T-helper 1 cell (primary cell): ENCODE results near the gene DQX1.
A peak's percentile ranks its signal among the peaks of the same experiment; 100 is the strongest.
"Not testable (repeated sequence)": the region's sequence is repeated elsewhere in the genome, so short reads cannot be mapped to it uniquely, and the experiment has no call there.

Source experiments
- DNase-seq, 5 donors: peaks; one replicate each; pipeline ENCODE4 v3.0.0-alpha.2; 2012 to 2020
- total RNA-seq, 4 donors: gene quantifications; one replicate each; lab custom pipeline; 2026; lab: John Stamatoyannopoulos, UW

Gene DQX1
- total RNA-seq: 0 to 0.30 (median 0.14) reads per million in 4 donors

- peak in 1 of 5 donors; percentile 38 for DNase-seq
Measured at GRCh38 chr2:74525717-74526648, at the start of gene DQX1. TSS of gene DQX1 (minus strand) at chr2:74526231. CDS start at chr2:74525729, 502 bp downstream.

DNA sequence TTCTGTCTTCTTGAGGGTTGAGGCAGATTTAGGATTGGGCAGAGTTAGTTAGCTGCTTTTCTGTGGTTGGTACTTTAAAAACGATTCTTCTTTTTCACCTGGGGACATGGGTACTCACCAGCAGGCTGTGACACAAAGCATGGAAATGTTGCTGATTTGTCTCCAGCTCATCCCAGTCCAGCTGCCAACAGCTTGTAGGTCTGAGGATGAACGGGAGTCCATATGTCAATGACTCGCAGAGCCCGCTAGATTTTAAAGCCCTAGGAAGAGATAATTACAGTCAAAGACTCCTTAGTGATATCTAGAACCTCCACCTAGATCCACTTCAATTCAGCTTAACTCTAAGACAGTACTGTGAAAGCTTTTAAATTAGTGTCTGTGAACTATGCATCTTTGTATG lies 49.3 kb upstream of the DQX1 start:
- no peak for DNase-seq

- peak in 1 of 5 donors; percentile 80 for DNase-seq
Measured at GRCh38 chr2:74573747-74574562, 47.9 kb upstream of the DQX1 start.

DNA sequence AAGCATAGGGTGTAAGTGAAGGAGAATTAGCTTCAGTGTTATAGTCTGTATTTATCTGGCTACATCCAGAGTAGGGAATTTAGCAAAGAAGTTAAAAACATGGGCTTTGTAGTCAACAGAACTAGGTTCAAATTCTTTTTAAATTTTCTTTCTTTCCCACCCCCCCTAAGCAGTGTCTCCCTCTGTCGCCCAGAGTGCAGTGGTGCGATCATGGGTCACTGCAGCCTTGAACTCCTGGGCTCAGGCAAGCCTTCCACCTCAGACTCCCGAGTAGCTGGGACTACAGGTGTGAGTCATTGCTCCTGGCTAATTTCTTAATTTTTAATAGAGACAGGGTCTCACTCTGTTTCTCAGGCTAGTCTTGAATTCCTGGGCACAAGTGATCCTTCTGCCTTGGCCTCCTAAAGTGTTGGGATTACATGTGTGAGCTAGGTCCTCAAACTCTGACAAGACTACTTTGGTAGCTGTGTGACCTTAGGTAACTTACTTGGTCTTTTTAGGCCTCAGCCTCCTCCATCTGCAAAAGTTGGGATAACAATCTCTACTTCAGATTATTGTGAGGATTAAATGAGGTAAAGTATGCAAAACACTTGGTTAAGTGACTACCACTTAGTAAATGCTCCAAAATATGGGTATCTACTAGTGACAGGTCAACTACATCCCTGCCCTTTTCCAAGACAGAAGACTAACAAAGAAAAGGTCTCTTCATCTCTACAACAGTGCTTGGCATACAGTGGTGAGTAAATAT lies 46.3 kb upstream of the DQX1 start:
- DNase-seq: no peak

- no peak for DNase-seq
Measured at GRCh38 chr2:74571058-74571457, 45.0 kb upstream of the DQX1 start.

DNA sequence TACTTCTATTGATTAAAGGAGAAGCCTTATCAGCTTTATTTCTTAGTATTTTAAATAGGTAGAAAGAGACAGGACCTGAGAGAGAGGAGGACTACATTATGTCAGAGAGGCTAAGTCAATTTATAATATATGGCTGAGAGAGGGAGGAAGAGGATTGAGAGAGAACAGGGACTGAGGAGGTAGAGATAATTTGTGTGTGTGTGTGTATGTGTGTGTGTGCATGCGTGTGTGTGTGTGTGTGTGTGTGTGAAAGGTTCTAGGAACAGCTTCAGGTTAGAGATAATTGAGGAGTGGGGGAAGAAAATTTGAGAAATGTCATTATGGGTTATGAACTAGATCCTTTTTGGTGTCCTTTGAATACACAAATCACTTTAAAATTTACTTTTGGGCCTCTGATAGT lies 43.7 kb upstream of the DQX1 start:
- no peak for DNase-seq

GRCh38 chr2:74567881-74568280 lies 41.9 kb upstream of the DQX1 start:
- DNase-seq: no peak

DNA sequence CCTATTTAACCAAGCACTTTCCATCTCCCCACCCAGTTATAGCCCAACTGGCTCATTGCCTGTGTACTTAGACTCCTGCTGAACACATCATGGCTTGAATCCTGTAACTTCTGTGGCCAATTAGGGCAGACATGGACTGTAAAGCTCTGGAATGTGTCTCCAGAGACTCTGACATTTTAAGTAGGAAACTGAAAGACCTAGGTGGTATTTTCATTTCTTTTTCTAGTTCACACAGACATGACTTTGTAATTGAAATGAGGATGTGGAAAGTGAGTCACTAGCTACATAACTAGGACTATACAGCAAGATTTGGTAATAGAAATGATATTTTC lies 40.7 kb upstream of the DQX1 start:
- DNase-seq: no peak

DNA sequence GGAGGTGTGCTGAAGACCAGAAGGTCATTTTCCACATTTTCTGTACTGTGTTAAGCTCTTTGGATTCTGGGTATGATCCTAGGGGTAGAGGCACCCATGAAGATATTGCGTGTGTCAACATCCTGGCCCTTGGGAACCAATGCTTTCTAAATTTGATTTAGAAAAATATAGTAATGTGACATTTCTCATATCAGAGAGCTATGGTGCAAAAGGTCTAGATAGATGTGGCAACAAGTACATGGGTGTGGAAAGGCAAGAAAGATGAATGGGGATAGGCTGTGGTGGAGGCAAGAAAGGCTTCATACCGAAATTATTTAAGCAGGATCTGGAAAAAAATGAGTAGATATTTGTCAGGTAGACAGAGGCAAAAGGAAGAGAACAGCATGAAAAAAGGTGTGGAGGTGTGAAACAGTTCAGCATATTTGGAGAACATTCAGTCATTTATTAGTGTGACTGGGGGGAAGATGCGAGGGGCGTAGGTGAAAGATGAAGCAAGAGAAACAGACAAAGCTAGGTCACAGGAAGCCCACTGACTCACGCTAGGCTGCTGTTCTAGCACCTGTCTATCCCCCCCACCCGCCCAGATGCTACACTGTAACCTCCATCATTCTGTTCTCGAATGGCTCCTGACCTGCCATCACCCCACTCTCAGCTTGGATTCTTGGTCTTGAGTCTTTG lies 40.2 kb upstream of the DQX1 start:
- DNase-seq: no peak

- DNase-seq: no peak
Measured at GRCh38 chr2:74564222-74564621, 38.2 kb upstream of the DQX1 start.

DNA sequence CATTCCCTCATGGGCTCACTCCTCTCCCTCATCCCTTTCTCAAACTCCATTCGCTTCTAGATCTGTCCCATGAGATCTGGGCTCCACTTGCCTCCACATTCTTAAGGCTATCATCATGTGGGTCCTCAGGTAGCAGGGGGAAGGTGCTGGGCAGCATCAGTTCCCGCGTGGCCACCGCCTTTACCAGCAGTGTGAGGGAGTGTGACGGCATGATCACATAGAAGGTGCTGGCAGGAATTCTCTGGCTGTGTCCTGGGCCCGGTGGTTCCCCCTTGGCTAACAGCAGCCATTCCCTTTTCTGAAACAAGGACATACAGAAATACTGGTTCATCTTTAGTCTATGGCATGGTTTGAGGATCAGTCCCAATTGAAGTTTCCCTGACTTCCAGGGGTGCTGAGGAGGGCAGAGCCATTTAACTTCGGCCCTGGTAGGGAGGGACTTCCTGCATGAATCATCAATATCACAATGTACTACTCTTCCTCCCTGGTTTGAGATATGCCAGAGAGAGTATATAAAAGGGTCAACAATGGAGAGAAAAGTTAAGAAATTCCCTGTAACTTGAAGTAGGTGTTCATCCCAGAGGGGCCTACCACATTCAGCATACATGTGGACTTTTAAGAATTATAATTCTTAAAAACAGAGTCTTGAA lies 36.2 kb upstream of the DQX1 start:
- DNase-seq: no peak

- DNase-seq: not testable (repeated sequence)
Measured at GRCh38 chr2:74561022-74561421, 35.0 kb upstream of the DQX1 start.

- no peak for DNase-seq
Measured at GRCh38 chr2:74560591-74560990, 34.6 kb upstream of the DQX1 start.

- DNase-seq: no peak
Measured at GRCh38 chr2:74559912-74560311, 33.9 kb upstream of the DQX1 start.

DNA sequence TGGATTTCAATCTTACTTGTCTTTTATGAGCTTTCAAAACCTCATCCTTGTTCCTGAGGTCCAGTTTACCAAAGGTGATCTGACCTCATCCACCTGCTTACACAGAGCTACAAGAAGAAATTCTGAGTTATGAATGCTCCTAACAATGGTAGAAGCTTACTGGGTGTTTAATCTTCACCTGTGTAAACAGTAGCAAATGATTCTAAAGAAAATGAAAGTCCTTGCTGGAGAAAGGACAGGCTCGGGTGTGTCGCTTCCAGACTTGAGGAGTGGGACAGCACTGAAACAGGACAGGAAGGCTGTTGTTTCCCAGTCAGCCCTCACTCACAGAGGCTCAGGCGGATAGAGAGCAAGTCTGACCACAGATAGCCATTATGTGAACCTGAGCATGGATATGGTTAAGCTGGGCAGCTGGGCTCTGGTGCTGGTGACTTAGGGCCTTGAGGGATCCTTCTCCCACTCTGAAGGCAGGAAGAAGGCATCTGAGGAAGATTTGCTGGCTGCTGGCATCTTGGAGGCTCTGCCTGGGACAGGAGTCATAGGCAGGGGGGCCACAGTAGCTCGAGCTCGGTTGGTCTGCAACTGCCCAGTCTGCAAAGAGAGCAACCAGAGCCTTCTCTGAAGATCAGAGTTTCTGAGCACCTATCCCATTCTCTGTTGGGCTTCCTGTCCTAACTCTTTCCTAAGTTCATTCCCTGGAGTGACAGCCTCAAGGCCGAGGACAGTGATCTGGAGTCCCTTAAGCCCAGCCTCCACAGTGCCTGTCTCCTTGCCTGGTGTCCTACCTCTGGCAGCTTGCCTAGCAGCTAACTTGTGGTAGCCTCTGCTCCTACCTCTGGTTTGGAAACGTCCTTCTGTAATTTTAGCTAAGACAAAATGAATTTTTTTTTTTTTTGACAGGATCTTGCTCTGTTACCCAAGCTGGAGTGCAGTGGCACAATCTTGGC lies 32.5 kb upstream of the DQX1 start:
- no peak for DNase-seq

DNA sequence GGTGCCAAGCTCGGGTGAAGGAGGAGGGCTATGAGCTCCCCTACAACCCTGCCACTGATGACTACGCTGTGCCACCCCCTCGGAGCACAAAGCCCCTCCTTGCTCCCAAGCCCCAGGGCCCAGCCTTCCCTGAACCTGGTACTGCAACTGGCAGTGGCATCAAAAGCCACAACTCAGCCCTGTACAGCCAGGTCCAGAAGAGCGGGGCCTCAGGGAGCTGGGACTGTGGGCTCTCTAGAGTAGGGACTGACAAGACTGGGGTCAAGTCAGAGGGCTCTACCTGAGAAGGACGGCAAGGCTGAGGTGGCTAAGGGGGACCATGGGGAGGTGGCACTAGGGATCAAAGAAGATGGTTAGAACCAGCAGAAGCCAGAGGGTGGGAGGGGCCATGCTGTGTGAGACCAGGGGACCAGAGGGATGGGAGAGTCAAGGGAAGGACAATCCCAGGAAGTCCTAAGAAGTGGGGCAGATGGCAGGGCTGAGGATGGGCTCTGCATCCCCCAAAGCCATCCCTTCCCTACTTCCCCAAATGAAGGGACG lies 30.9 kb upstream of the DQX1 start:
- DNase-seq: no peak

GRCh38 chr2:74556159-74556558 lies 30.1 kb upstream of the DQX1 start:
- DNase-seq: no peak

- no peak for DNase-seq
Measured at GRCh38 chr2:74555610-74556103, 29.6 kb upstream of the DQX1 start.

GRCh38 chr2:74554820-74555531 lies 28.9 kb upstream of the DQX1 start:
- DNase-seq: peak in 3 of 5 donors; percentile 24 to 47 (median 32)
